Fibroblast of gingiva (primary cell): ENCODE results near the gene TOM1L1.

Experiments
- DNase-seq: peaks from one replicate; pipeline ENCODE4 v3.0.0-alpha.2; 2011; ENCODE audit warnings: low read depth

TOM1L1 gene

DNA sequence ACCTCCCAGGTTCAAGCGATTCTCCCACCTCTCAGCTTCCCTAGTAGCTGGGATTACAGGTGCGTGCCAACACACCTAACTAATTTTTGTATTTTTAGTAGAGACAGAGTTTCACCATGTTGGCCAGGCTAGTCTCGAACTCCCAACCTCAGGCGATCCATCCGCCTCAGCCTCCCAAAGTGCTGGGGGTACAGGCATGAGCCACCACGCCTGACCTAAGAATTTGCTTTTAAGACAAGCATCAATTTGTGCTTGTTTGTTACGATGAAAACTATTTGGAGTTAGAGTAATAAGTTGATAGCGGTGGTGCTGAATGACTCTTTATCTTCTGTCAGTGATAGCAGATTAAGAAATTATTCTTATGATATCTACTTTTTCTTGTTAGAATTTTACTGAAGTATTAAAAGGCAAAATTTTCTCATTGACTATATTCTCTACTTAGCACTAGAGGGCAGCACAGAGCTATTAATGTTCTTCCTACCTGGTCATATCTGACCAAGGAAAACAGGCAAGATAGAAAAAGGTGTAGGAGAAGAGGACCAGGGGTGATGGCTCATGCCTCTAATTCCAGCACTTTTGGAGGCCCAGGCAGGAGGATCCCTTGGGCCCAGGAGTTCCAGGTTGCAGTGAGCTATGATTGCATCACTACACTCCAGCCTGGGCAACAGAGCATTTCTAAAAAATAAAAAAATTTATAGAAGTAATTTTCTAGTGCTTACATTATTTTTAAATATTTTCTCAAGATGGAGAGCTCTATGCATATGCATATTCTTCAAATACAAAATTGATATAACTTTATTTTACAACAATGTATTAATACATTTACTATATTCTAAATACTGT is 92.4 kb downstream of the TOM1L1 start:
- DNase-seq = peak; percentile 29

- no peak for DNase-seq
Measured at GRCh38 chr17:54996441-54996840, 95.8 kb downstream of the TOM1L1 start.

DNA sequence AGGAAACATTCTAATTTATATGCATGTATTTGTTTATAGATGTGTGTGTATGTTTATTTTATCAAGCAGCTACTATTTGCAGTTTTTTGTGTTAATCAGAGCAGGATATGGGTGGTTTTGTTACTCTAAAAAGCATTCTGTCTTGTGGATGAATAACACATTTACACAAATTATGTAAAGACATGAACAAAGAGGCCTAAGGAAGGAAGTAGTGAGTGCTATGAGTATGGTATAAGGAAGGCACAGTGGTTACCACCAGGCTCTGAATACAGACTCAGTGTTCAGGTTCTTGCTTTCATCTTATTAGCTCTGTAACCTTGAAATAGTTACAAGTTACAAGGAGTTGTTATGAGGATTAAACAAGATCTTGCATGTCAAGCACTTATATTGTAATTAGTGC is 101.8 kb downstream of the TOM1L1 start:
- DNase-seq = no peak

- no peak for DNase-seq
Measured at GRCh38 chr17:55004484-55004883, 103.8 kb downstream of the TOM1L1 start.

- DNase-seq = no peak
Measured at GRCh38 chr17:55005520-55005919, 104.9 kb downstream of the TOM1L1 start.
